Keratinocyte (primary cell): ENCODE data around the gene CREB5. TPM values are rescaled to one million over a fixed set of nuclear protein-coding genes. Genes with fewer than 3 reads are reported as not detected.

Source experiments
- DNase-seq: peaks from one replicate; pipeline ENCODE4 v3.0.0-alpha.2; 2011; ENCODE audit warnings: low read depth, missing footprints, low spot score
- FAIRE-seq: peaks from 2 replicates; lab custom pipeline; 2011; peaks lifted over from hg19 to GRCh38; lab: Jason Lieb, UNC
- H2AFZ ChIP-seq: 2 replicates; pipeline ENCODE4 v1.6.0; 2012; ENCODE audit warnings: low read length, control low read depth, inconsistent platforms; ENCODE audit not compliant: control insufficient read depth
- H3K27ac ChIP-seq: 2 replicates; pipeline ENCODE4 v1.5.1; 2011; ENCODE audit warnings: low read length; ENCODE audit not compliant: control insufficient read depth, insufficient read depth
- H3K27me3 ChIP-seq: 3 replicates; pipeline ENCODE4 v1.6.0; 2011; ENCODE audit warnings: low read length; ENCODE audit not compliant: control insufficient read depth, insufficient read depth; ENCODE audit errors: extremely low read depth
- H3K36me3 ChIP-seq, 2 experiments: 2 replicates in 1 of 2; 3 replicates in 1 of 2; pipeline ENCODE4 v1.5.1; 2011; ENCODE audit warnings: low read length in 2 of 2, mild to moderate bottlenecking in 1 of 2; ENCODE audit not compliant: control insufficient read depth in 2 of 2, insufficient read depth in 2 of 2; ENCODE audit errors: extremely low read depth in 1 of 2
- H3K4me1 ChIP-seq: 3 replicates; pipeline ENCODE4 v1.5.1; 2011; ENCODE audit warnings: low read length; ENCODE audit not compliant: control insufficient read depth, insufficient read depth; ENCODE audit errors: extremely low read depth
- H3K4me2 ChIP-seq: 3 replicates; pipeline ENCODE4 v1.6.0; 2011; ENCODE audit warnings: low read depth, low read length; ENCODE audit not compliant: control insufficient read depth, insufficient read depth; ENCODE audit errors: extremely low read depth
- H3K4me3 ChIP-seq, 3 experiments: fragments of 200-600 bp in 1 of 3; sonication (generic) in 1 of 3; 2 replicates in 2 of 3; 3 replicates in 1 of 3; pipeline ENCODE4 v1.5.1; 2011 to 2016; ENCODE audit warnings: low read length in 3 of 3, mild to moderate bottlenecking in 3 of 3, control low read depth in 2 of 3, inconsistent platforms in 1 of 3, low read depth in 1 of 3, mixed read lengths in 1 of 3, mixed run types in 1 of 3, moderate library complexity in 1 of 3; ENCODE audit not compliant: control insufficient read depth in 2 of 3, insufficient read depth in 2 of 3; ENCODE audit errors: extremely low read depth in 1 of 3
- H3K79me2 ChIP-seq: 2 replicates; pipeline ENCODE4 v1.6.0; 2012; ENCODE audit warnings: low read length; ENCODE audit not compliant: control insufficient read depth, insufficient read depth
- H3K9ac ChIP-seq: 3 replicates; pipeline ENCODE4 v1.6.0; 2011; ENCODE audit warnings: low read length; ENCODE audit not compliant: control insufficient read depth, insufficient read depth; ENCODE audit errors: extremely low read depth
- H3K9me1 ChIP-seq: 3 replicates; pipeline ENCODE4 v1.6.0; 2011; ENCODE audit warnings: low read length; ENCODE audit not compliant: control insufficient read depth, insufficient read depth; ENCODE audit errors: extremely low read depth
- H3K9me3 ChIP-seq: 2 replicates; pipeline ENCODE4 v1.5.1; 2012; ENCODE audit warnings: low read depth, low read length; ENCODE audit not compliant: control insufficient read depth
- H4K20me1 ChIP-seq: 3 replicates; pipeline ENCODE4 v1.6.0; 2011; ENCODE audit warnings: low read length; ENCODE audit not compliant: control insufficient read depth, insufficient read depth; ENCODE audit errors: extremely low read depth
- CTCF ChIP-seq, 3 experiments: IDR thresholded peaks in 1 of 3; conservative IDR thresholded peaks in 1 of 3; optimal IDR thresholded peaks in 1 of 3; 2 replicates in 2 of 3; 3 replicates in 1 of 3; pipeline versions ENCODE3 to v1.5.1; 2011; ENCODE audit warnings: low read length in 3 of 3, mild to moderate bottlenecking in 3 of 3, moderate library complexity in 2 of 3, control low read depth in 1 of 3, inconsistent platforms in 1 of 3; ENCODE audit not compliant: insufficient read depth in 2 of 3; ENCODE audit errors: extremely low read depth in 1 of 3
- EZH2 ChIP-seq: IDR thresholded peaks from one replicate; pipeline ENCODE4 v1.6.1; 2012; ENCODE audit warnings: inconsistent platforms, mild to moderate bottlenecking, low read length, moderate library complexity
- dilution Hi-C: fragments of 300-500 bp; cut with MboI; formaldehyde crosslinking; loops from one replicate; pipeline ENCODE4 v1.7.0; 2020; ENCODE audit warnings: low sequenced_read_pairs; ENCODE audit not compliant: extremely low pct_ligation_motif_present
- polyA plus RNA-seq, 5 experiments: library from polyadenylated mRNA; depleted of rRNA in 3 of 5; stranded (reverse) in 3 of 5; stranded (forward) in 1 of 5; unstranded in 1 of 5; fragments of >200 nt; gene quantifications; 1 replicate in 1 of 5; 2 replicates in 3 of 5; 3 replicates in 1 of 5; pipeline versions ENCODE4 v1.2.1 to v1.2.3, GENCODE V29; 2011 to 2012; ENCODE audit warnings: missing spikeins in 2 of 5, low read depth in 1 of 5, low replicate concordance in 1 of 5

The CREB5 gene
- polyA plus RNA-seq, 1 donor (not counting 4 experiments of a cell fraction or from before 2014, with no cell fraction given) = 7.9 TPM

- H3K36me3 ChIP-seq = peaks cover 0 to 7% of the 10 kb centered on the region in 2 experiments
- no peak overlapping the region for H3K9ac ChIP-seq
- H4K20me1 ChIP-seq = no peaks in the 10 kb centered on the region
- dilution Hi-C loops = no loop called here
- no peak overlapping the region for H3K4me3 ChIP-seq
- no peaks in the 10 kb centered on the region for H3K79me2 ChIP-seq
- H2AFZ ChIP-seq = no peak overlapping the region
- no peaks in the 10 kb centered on the region for H3K9me3 ChIP-seq
- FAIRE-seq (no peak), DNase-seq (no peak)
- no peaks in the 10 kb centered on the region for H3K27me3 ChIP-seq
- H3K27ac ChIP-seq = no peak overlapping the region
- no peaks in the 10 kb centered on the region for H3K4me1 ChIP-seq
- H3K4me2 ChIP-seq = no peak overlapping the region
- H3K9me1 ChIP-seq = no peaks in the 10 kb centered on the region
- no peak for TF ChIP-seq EZH2
- no peak for TF ChIP-seq CTCF (optimal IDR thresholded peaks at IDR 0.05 in 1 of 3, IDR thresholded peaks at IDR 0.05 in 1 of 3, conservative IDR thresholded peaks at IDR 0.05 in 1 of 3; ENCODE audit: extremely low read depth in 1 of 3, insufficient read depth in 2 of 3, low read length in 3 of 3)
These were observed 312.8 kb downstream of the CREB5 start for GRCh38 chr7:28725045-28725642.

GRCh38 chr7:28725911-28726310, 313.6 kb downstream of the CREB5 start:
- Histone ChIP-seq H3K36me3 (peaks cover 0 to 7% of the 10 kb centered on the region in 2 experiments), H2AFZ (no peak overlapping the region), H4K20me1 (no peaks in the 10 kb centered on the region), H3K27ac (no peak overlapping the region), H3K79me2 (no peaks in the 10 kb centered on the region), H3K9ac (no peak overlapping the region), H3K4me1 (no peaks in the 10 kb centered on the region), H3K4me2 (no peak overlapping the region), H3K4me3 (no peak overlapping the region), H3K27me3 (no peaks in the 10 kb centered on the region), H3K9me1 (no peaks in the 10 kb centered on the region), H3K9me3 (no peaks in the 10 kb centered on the region)
- dilution Hi-C loops = no loop called here
- TF ChIP-seq EZH2 (no peak), CTCF (optimal IDR thresholded peaks at IDR 0.05 in 1 of 3, IDR thresholded peaks at IDR 0.05 in 1 of 3, conservative IDR thresholded peaks at IDR 0.05 in 1 of 3; ENCODE audit: extremely low read depth in 1 of 3, insufficient read depth in 2 of 3, low read length in 3 of 3) (no peak)
- no peak for DNase-seq
- FAIRE-seq = no peak
